Stimulated activated CD4-positive, alpha-beta T cell treated with anti-CD3 and anti-CD28 coated beads, Interleukin-15, amount 100 ng/mL, for 48 hours (primary cell): ENCODE measurements around the gene CDH2.

ENCODE experiments used
- DNase-seq, 2 donors: peaks; one replicate each; pipeline ENCODE4 v3.0.0-alpha.2; 2020; ENCODE audit warnings: low read depth in 2 of 2

CDH2 gene

GRCh38 chr18:27995770-27996502 is 181.0 kb downstream of the CDH2 start:
- no peak for DNase-seq

- no peak for DNase-seq
Measured at GRCh38 chr18:27994571-27994970, 182.4 kb downstream of the CDH2 start.

- no peak for DNase-seq
Measured at GRCh38 chr18:27991391-27991790, 185.5 kb downstream of the CDH2 start.

- no peak for DNase-seq
Measured at GRCh38 chr18:27985832-27986231, 191.1 kb downstream of the CDH2 start.

GRCh38 chr18:27983780-27984179 is 193.2 kb downstream of the CDH2 start:
- no peak for DNase-seq

GRCh38 chr18:27976806-27977408 is 200.0 kb downstream of the CDH2 start:
- DNase-seq = no peak

- DNase-seq = no peak
Measured at GRCh38 chr18:27970321-27970720, 206.6 kb downstream of the CDH2 start.

GRCh38 chr18:27969206-27969605 is 207.7 kb downstream of the CDH2 start:
- no peak for DNase-seq

- no peak for DNase-seq
Measured at GRCh38 chr18:27967913-27968824, 208.8 kb downstream of the CDH2 start.

- DNase-seq = no peak
Measured at GRCh38 chr18:27966881-27967280, 210.0 kb downstream of the CDH2 start.

GRCh38 chr18:27964811-27965210 is 212.1 kb downstream of the CDH2 start:
- no peak for DNase-seq

GRCh38 chr18:27959101-27959500 is 217.8 kb downstream of the CDH2 start:
- DNase-seq = no peak

- no peak for DNase-seq
Measured at GRCh38 chr18:27956001-27956640, 220.8 kb downstream of the CDH2 start.

GRCh38 chr18:27954226-27954625 is 222.7 kb downstream of the CDH2 start:
- no peak for DNase-seq

- no peak for DNase-seq
Measured at GRCh38 chr18:27952741-27953140, 224.2 kb downstream of the CDH2 start.

GRCh38 chr18:27950648-27951228 is 226.2 kb downstream of the CDH2 start:
- no peak for DNase-seq

- no peak for DNase-seq
Measured at GRCh38 chr18:27948986-27949385, 227.9 kb downstream of the CDH2 start.

GRCh38 chr18:27942706-27943105 is 234.2 kb downstream of the CDH2 start:
- no peak for DNase-seq

- DNase-seq = no peak
Measured at GRCh38 chr18:27931535-27931934, 245.4 kb downstream of the CDH2 start.

GRCh38 chr18:27922780-27923179 is 254.2 kb downstream of the CDH2 start:
- DNase-seq = no peak

- no peak for DNase-seq
Measured at GRCh38 chr18:27921904-27922751, 254.8 kb downstream of the CDH2 start.
